Activated CD8-positive, alpha-beta memory T cell treated with anti-CD3 and anti-CD28 coated beads for 4 hours (primary cell): ENCODE data around the gene DARS1.
"Not testable (repeated sequence)": the region's sequence is repeated elsewhere in the genome, so short reads cannot be mapped to it uniquely, and the experiment has no call there.

Experiments used
- DNase-seq, 2 donors: peaks; one replicate each; pipeline ENCODE4 v3.0.0-alpha.2; 2020; ENCODE audit warnings: low read depth in 2 of 2

DARS1 gene

DNA sequence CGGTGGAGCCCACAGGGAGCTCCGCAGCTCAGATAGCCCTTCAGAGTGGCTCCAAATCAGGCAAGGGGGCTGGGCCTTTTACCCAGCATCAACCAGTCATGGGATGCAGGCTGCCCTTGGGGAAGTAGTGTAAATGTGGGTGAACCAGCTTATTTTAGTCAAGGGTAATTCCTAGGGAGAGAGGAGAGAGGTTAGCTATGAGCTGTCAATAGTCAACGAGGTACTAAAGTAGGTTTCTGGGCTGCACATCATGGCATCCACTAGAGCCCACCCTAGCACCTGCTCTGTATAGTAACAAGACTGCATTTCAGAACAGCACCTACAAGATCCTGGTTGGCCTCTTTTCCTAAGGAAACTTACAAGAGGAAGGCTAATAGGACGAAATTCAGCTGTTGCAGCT, 99.7 kb downstream of the DARS1 start:
- DNase-seq, result no peak

DNA sequence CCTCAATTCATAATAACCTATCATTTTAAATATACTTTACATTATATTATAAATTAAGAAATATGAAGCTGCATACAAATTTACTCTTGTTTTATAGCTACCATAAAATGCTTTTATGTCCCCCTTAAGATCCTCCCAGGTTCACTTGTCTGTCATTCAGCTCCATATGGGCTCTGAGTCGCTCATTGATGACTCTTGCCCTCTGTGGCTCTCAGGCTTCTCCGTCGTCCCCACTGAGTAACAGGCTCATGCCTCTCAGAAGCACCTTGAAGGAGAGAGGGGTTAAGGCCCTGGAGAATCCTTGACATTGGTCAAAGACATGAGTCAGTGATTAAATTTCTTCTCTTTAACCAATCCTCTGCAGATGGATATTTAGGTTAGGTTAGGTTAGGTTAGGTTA, 103.0 kb downstream of the DARS1 start:
- DNase-seq, result no peak

DNA sequence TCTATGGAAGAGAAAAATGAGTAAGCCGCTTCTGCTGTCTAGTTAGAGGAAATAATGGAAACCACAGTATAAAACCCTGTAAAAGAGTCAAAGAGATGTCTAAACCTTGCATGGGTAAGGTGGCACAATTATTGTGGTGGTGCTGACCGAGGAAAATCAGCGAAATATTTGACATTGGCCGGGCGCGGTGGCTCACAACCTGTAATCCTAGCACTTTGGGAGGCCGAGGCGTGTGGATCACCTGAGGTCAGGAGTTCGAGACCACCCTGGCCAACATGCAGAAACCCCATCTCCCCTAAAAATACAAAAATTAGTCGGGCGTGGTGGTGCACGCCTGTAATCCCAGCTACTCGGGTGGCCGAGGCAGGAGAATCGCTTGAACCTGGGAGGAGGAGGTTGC, 108.7 kb downstream of the DARS1 start:
- not testable (repeated sequence) for DNase-seq

DNA sequence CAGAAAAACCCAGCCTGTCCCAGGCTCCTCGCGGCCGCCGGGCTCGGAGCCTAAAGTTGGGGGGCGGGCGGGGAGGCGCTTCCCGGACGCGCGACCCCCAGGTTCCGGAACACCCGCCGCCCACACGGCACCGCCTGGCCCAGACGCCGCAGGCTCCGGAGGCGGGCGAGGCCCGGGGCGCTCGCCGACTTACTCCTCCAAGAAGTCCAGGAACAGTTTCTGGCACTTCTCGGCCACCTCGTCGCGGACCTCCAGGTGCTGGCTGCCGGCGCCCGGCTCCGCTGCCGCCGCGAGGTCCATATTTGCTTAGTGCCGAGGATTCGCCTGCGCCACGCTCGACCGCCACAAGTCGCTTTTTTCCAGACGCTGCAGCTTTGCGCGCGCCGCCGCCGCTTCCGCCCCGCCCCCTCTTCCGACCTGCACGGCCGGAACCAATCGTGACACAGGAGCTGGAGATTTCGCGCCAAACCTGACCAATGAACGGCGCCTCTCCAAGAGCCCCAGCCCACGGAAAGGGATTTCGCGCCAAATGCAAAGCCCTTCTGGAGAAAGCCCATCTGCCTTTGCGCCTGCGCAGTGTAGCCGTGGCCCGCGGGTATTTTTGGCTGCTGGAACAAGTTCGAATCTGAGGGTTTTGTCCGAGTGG, 109.2 kb downstream of the DARS1 start, which contains the start of gene MCM6:
Gene MCM6, minus strand, starts transcription at position 378 of the 646 bp plus-strand sequence. Its CDS starts 78 bp downstream, at position 300.
- DNase-seq, result peak; percentile 93 to 97

DNA sequence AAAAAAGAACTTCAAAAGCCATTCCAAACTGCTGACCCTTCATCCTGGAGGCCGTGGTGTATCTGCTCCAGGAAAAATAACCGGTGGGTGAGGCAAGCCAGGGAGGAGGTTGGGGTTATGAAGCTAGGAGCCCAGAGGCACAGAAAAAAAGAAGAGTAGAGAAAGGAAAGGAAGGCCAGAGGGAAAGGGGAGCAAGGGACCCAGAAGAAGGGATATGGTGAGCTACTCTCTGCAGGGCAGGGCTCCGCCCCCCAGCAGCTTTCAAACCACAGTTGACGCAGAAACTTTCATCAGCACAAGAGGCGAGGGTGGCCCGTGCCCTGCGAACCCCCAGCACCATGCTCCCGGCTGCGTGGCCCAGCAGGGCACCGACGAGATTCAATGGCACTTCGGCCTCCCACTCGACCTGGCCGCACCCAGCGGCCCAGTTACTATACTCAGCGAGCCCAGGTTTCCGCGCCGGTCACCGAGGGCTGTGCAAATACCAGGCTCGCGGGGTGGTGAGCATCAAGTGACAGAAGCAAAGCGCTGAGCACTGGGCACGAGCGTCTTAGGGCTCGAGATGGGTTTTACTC, 109.8 kb downstream of the DARS1 start:
- DNase-seq, result peak; percentile 51 to 58

DNA sequence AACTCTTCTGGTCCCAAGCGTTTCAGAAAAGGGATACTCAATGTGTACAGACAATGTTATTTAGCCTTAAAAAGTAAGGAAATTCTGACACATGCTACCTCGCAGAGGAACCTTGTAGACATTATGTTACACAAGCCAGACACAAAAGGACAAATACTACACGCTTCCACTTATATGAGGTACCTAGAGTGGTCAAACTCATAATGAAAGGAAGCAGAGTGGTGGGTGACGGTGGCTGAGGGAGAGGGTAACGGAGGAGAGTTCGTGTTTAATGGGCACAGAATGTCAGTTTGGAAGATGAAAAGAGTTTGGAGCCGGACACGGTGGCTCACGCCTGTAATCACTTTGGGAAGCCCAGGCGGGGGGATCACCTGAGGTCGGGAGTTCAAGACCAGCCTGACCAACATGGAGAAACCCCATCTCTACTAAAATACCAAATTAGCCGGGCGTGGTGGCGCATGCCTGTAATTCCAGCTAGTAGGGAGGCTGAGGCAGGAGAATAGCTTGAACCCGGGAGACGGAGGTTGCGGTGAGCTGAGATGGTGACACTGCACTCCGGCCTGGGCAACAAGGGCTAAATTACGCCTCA, 110.6 kb downstream of the DARS1 start:
- no peak for DNase-seq

DNA sequence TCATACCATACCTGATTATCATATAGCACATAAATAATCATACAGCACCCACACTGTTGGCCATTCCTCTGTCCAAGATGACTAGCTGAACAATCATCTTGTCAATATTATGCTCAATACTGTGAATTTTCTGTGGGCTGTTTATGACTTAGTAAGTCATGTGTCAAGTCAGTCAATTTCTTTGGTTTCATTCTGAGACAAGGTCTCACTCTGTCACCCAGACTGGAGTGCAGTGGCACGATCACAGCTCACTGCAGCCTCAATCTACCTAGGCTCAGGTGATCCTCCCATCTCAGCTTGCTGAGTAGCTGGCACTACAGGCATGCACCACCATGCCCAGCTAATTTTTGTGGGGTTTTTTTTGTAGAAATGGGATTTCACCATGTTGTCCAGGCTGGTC, 114.9 kb downstream of the DARS1 start:
- no peak for DNase-seq

DNA sequence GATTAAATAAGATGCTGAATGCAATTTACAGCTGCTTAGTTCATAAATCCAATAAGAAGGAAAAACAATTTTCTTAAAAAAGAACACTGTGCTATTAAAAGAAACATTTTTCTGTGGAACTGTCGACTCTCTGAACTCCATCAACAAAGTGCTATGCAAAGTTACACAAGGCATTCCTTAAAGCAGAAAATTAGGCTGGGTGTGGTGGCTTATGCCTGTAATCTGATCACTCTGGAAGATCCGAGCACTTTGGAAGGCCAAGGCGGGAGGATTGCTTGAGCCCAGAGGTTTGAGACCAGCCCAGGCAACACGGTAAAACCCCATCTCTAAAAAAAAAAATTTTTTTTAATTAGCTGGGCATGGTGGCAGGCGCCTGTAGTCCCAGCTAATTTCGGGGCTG, 122.2 kb downstream of the DARS1 start:
- DNase-seq, result no peak

DNA sequence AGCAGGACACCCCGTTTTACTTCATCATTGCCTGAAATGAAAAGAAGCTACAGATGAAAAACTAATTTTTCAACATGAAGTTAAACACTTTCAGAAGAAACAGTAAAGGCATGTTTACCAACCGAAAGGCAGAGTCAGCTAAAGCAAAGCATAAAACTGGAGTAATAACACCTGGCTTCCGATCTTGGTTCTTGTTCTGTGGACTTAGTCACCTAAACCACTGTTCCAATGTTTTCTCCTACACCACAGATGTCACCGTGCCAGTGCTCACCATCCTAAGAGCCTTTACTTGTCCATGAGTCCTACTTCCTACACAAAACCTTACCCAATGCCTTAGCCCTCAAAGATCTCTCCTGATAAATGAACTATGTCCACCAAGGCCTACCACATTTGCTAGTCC, 122.7 kb downstream of the DARS1 start:
- no peak for DNase-seq
